ENCODE measurements around the gene TSPAN5. TPM values are rescaled to one million over a fixed set of nuclear protein-coding genes. Genes with fewer than 3 reads are reported as not detected.

Gene TSPAN5
- total RNA-seq, 1 donor from 2014 or later = 61.4 TPM

- DNase-seq (ENCODE audit: low read depth) (peak; percentile 92), FAIRE-seq (peak; percentile 87)
- Histone ChIP-seq H3K27me3 (ENCODE audit: insufficient read depth, low read length) (no peaks in the 10 kb centered on the region), H3K27ac (ENCODE audit: low read depth, low read length) (peak overlapping the region; percentile 90), H3K4me3 (ENCODE audit: insufficient read depth, low read depth, low read length) (peak overlapping the region; percentile 11), H3K9ac (ENCODE audit: low read length) (peak overlapping the region; percentile 76), H2AFZ (ENCODE audit: low read depth, low read length) (no peak overlapping the region), H3K9me3 (ENCODE audit: insufficient read depth, low read depth, low read length) (no peaks in the 10 kb centered on the region), H3K79me2 (ENCODE audit: insufficient read depth, low read length) (peaks cover 98% of the 10 kb centered on the region), H3K36me3 (ENCODE audit: insufficient read depth, low read length) (peaks cover 6% of the 10 kb centered on the region), H3K4me1 (ENCODE audit: insufficient read depth, low read length) (peaks cover 43% of the 10 kb centered on the region), H3K4me2 (ENCODE audit: low read length) (peak overlapping the region; percentile 76), H4K20me1 (ENCODE audit: insufficient read depth, low read length) (peaks cover 29% of the 10 kb centered on the region)
- Mint-ChIP-seq H3K4me1 (ENCODE audit: low read depth, unreplicated experiment) (peaks cover 54% of the 10 kb centered on the region), H3K4me3 (ENCODE audit: unreplicated experiment) (no peak overlapping the region), H3K36me3 (ENCODE audit: low read depth, unreplicated experiment) (peaks cover 15% of the 10 kb centered on the region), H3K27ac (ENCODE audit: unreplicated experiment) (peak overlapping the region; percentile 26), H3K9me3 (ENCODE audit: unreplicated experiment) (peaks cover 11% of the 10 kb centered on the region), H3K27me3 (ENCODE audit: low read depth, unreplicated experiment) (no peaks in the 10 kb centered on the region)
- no peak for TF ChIP-seq EZH2 (IDR thresholded peaks at IDR 0.05; ENCODE audit: insufficient read depth, low read length)
These were observed 54.5 kb downstream of the TSPAN5 start for GRCh38 chr4:98603683-98604521.

GRCh38 chr4:98602270-98602669 lies 56.1 kb downstream of the TSPAN5 start:
- peak overlapping the region; percentile 32 for H3K4me2 ChIP-seq (ENCODE audit: low read length)
- no peaks in the 10 kb centered on the region for H3K9me3 ChIP-seq (ENCODE audit: insufficient read depth, low read depth, low read length)
- Mint-ChIP-seq H3K36me3 (ENCODE audit: low read depth, unreplicated experiment) (peaks cover 16% of the 10 kb centered on the region), H3K27ac (ENCODE audit: unreplicated experiment) (peak overlapping the region; percentile 73), H3K9me3 (ENCODE audit: unreplicated experiment) (peaks cover 16% of the 10 kb centered on the region), H3K4me1 (ENCODE audit: low read depth, unreplicated experiment) (peaks cover 46% of the 10 kb centered on the region), H3K27me3 (ENCODE audit: low read depth, unreplicated experiment) (no peaks in the 10 kb centered on the region), H3K4me3 (ENCODE audit: unreplicated experiment) (no peak overlapping the region)
- peaks cover 6% of the 10 kb centered on the region for H3K36me3 ChIP-seq (ENCODE audit: insufficient read depth, low read length)
- no peak overlapping the region for H2AFZ ChIP-seq (ENCODE audit: low read depth, low read length)
- H3K4me1 ChIP-seq (ENCODE audit: insufficient read depth, low read length) = peaks cover 43% of the 10 kb centered on the region
- TF ChIP-seq, protein P1, sequence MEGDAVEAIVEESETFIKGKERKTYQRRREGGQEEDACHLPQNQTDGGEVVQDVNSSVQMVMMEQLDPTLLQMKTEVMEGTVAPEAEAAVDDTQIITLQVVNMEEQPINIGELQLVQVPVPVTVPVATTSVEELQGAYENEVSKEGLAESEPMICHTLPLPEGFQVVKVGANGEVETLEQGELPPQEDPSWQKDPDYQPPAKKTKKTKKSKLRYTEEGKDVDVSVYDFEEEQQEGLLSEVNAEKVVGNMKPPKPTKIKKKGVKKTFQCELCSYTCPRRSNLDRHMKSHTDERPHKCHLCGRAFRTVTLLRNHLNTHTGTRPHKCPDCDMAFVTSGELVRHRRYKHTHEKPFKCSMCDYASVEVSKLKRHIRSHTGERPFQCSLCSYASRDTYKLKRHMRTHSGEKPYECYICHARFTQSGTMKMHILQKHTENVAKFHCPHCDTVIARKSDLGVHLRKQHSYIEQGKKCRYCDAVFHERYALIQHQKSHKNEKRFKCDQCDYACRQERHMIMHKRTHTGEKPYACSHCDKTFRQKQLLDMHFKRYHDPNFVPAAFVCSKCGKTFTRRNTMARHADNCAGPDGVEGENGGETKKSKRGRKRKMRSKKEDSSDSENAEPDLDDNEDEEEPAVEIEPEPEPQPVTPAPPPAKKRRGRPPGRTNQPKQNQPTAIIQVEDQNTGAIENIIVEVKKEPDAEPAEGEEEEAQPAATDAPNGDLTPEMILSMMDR (IDR thresholded peaks at IDR 0.05; ENCODE audit: insufficient read depth, low read depth, low read length) = no peak
- no peak for TF ChIP-seq EZH2 (IDR thresholded peaks at IDR 0.05; ENCODE audit: insufficient read depth, low read length)
- H3K4me3 ChIP-seq (ENCODE audit: insufficient read depth, low read depth, low read length) = no peak overlapping the region
- H3K27ac ChIP-seq (ENCODE audit: low read depth, low read length) = peak overlapping the region; percentile 28
- H3K79me2 ChIP-seq (ENCODE audit: insufficient read depth, low read length) = peaks cover 90% of the 10 kb centered on the region
- H3K27me3 ChIP-seq (ENCODE audit: insufficient read depth, low read length) = no peaks in the 10 kb centered on the region
- H3K9ac ChIP-seq (ENCODE audit: low read length) = peak overlapping the region; percentile 9
- H4K20me1 ChIP-seq (ENCODE audit: insufficient read depth, low read length) = peaks cover 19% of the 10 kb centered on the region
- FAIRE-seq (no peak), DNase-seq (ENCODE audit: low read depth) (no peak)

- Mint-ChIP-seq H3K27ac (ENCODE audit: unreplicated experiment) (peak overlapping the region; percentile 73), H3K27me3 (ENCODE audit: low read depth, unreplicated experiment) (no peaks in the 10 kb centered on the region), H3K9me3 (ENCODE audit: unreplicated experiment) (peaks cover 16% of the 10 kb centered on the region), H3K4me1 (ENCODE audit: low read depth, unreplicated experiment) (peaks cover 46% of the 10 kb centered on the region), H3K4me3 (ENCODE audit: unreplicated experiment) (peak overlapping the region; percentile 29), H3K36me3 (ENCODE audit: low read depth, unreplicated experiment) (peaks cover 16% of the 10 kb centered on the region)
- Histone ChIP-seq H3K9me3 (ENCODE audit: insufficient read depth, low read depth, low read length) (no peaks in the 10 kb centered on the region), H3K4me2 (ENCODE audit: low read length) (peak overlapping the region; percentile 32), H3K4me3 (ENCODE audit: insufficient read depth, low read depth, low read length) (no peak overlapping the region), H2AFZ (ENCODE audit: low read depth, low read length) (no peak overlapping the region), H3K79me2 (ENCODE audit: insufficient read depth, low read length) (peaks cover 84% of the 10 kb centered on the region), H3K36me3 (ENCODE audit: insufficient read depth, low read length) (peaks cover 6% of the 10 kb centered on the region), H3K27me3 (ENCODE audit: insufficient read depth, low read length) (no peaks in the 10 kb centered on the region), H3K27ac (ENCODE audit: low read depth, low read length) (peak overlapping the region; percentile 28), H3K4me1 (ENCODE audit: insufficient read depth, low read length) (peaks cover 43% of the 10 kb centered on the region), H4K20me1 (ENCODE audit: insufficient read depth, low read length) (peaks cover 15% of the 10 kb centered on the region), H3K9ac (ENCODE audit: low read length) (peak overlapping the region; percentile 22)
- FAIRE-seq = no peak
- peak; percentile 42 for DNase-seq (ENCODE audit: low read depth)
- TF ChIP-seq EZH2 (IDR thresholded peaks at IDR 0.05; ENCODE audit: insufficient read depth, low read length) = no peak
- TF ChIP-seq, protein P1 (IDR thresholded peaks at IDR 0.05; ENCODE audit: insufficient read depth, low read depth, low read length) = peak; percentile 3
These were observed 56.7 kb downstream of the TSPAN5 start for GRCh38 chr4:98601708-98602107.
